Epidermal melanocyte (primary cell): ENCODE measurements around the gene NDST4.

ENCODE experiments used
- DNase-seq: peaks from one replicate; pipeline ENCODE4 v3.0.0; 2011; ENCODE audit warnings: low spot score; ENCODE audit not compliant: insufficient read length

The NDST4 gene

GRCh38 chr4:114907568-114907967 is 205.9 kb downstream of the NDST4 start:
- no peak for DNase-seq

GRCh38 chr4:114905017-114905416 is 208.4 kb downstream of the NDST4 start:
- DNase-seq = no peak

GRCh38 chr4:114900934-114901333 is 212.5 kb downstream of the NDST4 start:
- no peak for DNase-seq

- no peak for DNase-seq
Measured at GRCh38 chr4:114890773-114891172, 222.6 kb downstream of the NDST4 start.

- DNase-seq = no peak
Measured at GRCh38 chr4:114886761-114887160, 226.7 kb downstream of the NDST4 start.

- no peak for DNase-seq
Measured at GRCh38 chr4:114883641-114884040, 229.8 kb downstream of the NDST4 start.

- no peak for DNase-seq
Measured at GRCh38 chr4:114879916-114880669, 233.3 kb downstream of the NDST4 start.

GRCh38 chr4:114875630-114876029 is 237.8 kb downstream of the NDST4 start:
- no peak for DNase-seq

- DNase-seq = no peak
Measured at GRCh38 chr4:114874321-114874720, 239.1 kb downstream of the NDST4 start.

- DNase-seq = no peak
Measured at GRCh38 chr4:114870987-114871386, 242.4 kb downstream of the NDST4 start.

- no peak for DNase-seq
Measured at GRCh38 chr4:114866901-114867670, 246.3 kb downstream of the NDST4 start.

- no peak for DNase-seq
Measured at GRCh38 chr4:114864060-114864459, 249.4 kb downstream of the NDST4 start.

- DNase-seq = no peak
Measured at GRCh38 chr4:114860786-114861185, 252.6 kb downstream of the NDST4 start.

GRCh38 chr4:114857831-114858230 is 255.6 kb downstream of the NDST4 start:
- DNase-seq = no peak

GRCh38 chr4:114839986-114840385 is 273.4 kb downstream of the NDST4 start:
- no peak for DNase-seq

- DNase-seq = no peak
Measured at GRCh38 chr4:114830628-114831027, 282.8 kb downstream of the NDST4 start.

GRCh38 chr4:114827651-114828050 is 285.8 kb downstream of the NDST4 start:
- DNase-seq = no peak

GRCh38 chr4:114815760-114816159 is 297.7 kb downstream of the NDST4 start:
- DNase-seq = no peak

- DNase-seq = no peak
Measured at GRCh38 chr4:114813961-114814360, 299.5 kb downstream of the NDST4 start.

- DNase-seq = no peak
Measured at GRCh38 chr4:114811564-114812301, 301.7 kb downstream of the NDST4 start.

- DNase-seq = no peak
Measured at GRCh38 chr4:114807759-114808404, 305.5 kb downstream of the NDST4 start.

GRCh38 chr4:114807357-114807756 is 306.1 kb downstream of the NDST4 start:
- DNase-seq = no peak
